Testis (tissue), 2 donors: Measurements from ENCODE around the gene POLQ.

Source experiments
- CTCF ChIP-seq, 3 experiments: fragments of 450-650 bp in 2 of 3; fragments of 200-600 bp in 1 of 3; sonication (generic) in 1 of 3; IDR thresholded peaks; one replicate each; pipeline ENCODE4 v1.5.1; 2016 to 2019; ENCODE audit warnings: antibody characterized with exemption in 3 of 3, mild to moderate bottlenecking in 2 of 3, moderate library complexity in 1 of 3
- POLR2A ChIP-seq: fragments of 450-650 bp; IDR thresholded peaks from one replicate; pipeline ENCODE4 v1.6.1; 2017; ENCODE audit warnings: antibody characterized with exemption, mild to moderate bottlenecking, moderate library complexity

- TF ChIP-seq CTCF (IDR thresholded peaks at IDR 0.05) (no peak), POLR2A (no peak)
Measured at GRCh38 chr3:121514496-121514895, 31.3 kb downstream of the POLQ start.
